Measurements from ENCODE around the gene MYCBPAP.
"Not testable (repeated sequence)": the region's sequence is repeated elsewhere in the genome, so short reads cannot be mapped to it uniquely, and the experiment has no call there.

Gene MYCBPAP

GRCh38 chr17:50472761-50473161 is 35.5 kb upstream of the MYCBPAP start:
- not testable (repeated sequence) for H3K36me3 ChIP-seq (ENCODE audit: control insufficient read depth in 1 of 2, insufficient read depth in 2 of 2, low read length in 2 of 2); H3K27me3 ChIP-seq (ENCODE audit: low read depth, low read length); H3K4me3 ChIP-seq (ENCODE audit: low read depth in 1 of 2, low read length in 2 of 2); H3K9me3 ChIP-seq (ENCODE audit: control insufficient read depth in 1 of 2, low read length in 2 of 2); H3K27ac ChIP-seq (ENCODE audit: low read length)
- peaks cover 0 to 16% of the 10 kb centered on the region in 2 donors for H3K4me1 ChIP-seq (ENCODE audit: control insufficient read depth in 1 of 2, insufficient read depth in 2 of 2, low read length in 2 of 2)

GRCh38 chr17:50473901-50474300 is 34.3 kb upstream of the MYCBPAP start:
- no peak overlapping the region for H3K27ac ChIP-seq (ENCODE audit: low read length)
- H3K27me3 ChIP-seq (ENCODE audit: low read depth, low read length): no peaks in the 10 kb centered on the region
- no peak overlapping the region for H3K4me3 ChIP-seq (ENCODE audit: low read depth in 1 of 2, low read length in 2 of 2)
- H3K36me3 ChIP-seq (ENCODE audit: control insufficient read depth in 1 of 2, insufficient read depth in 2 of 2, low read length in 2 of 2): no peaks in the 10 kb centered on the region
- no peaks in the 10 kb centered on the region for H3K9me3 ChIP-seq (ENCODE audit: control insufficient read depth in 1 of 2, low read length in 2 of 2)
- peaks cover 0 to 12% of the 10 kb centered on the region in 2 donors for H3K4me1 ChIP-seq (ENCODE audit: control insufficient read depth in 1 of 2, insufficient read depth in 2 of 2, low read length in 2 of 2)

- Histone ChIP-seq H3K27me3 (ENCODE audit: low read depth, low read length) (no peaks in the 10 kb centered on the region), H3K27ac (ENCODE audit: low read length) (no peak overlapping the region), H3K9me3 (ENCODE audit: control insufficient read depth in 1 of 2, low read length in 2 of 2) (no peaks in the 10 kb centered on the region), H3K36me3 (ENCODE audit: control insufficient read depth in 1 of 2, insufficient read depth in 2 of 2, low read length in 2 of 2) (no peaks in the 10 kb centered on the region), H3K4me3 (ENCODE audit: low read depth in 1 of 2, low read length in 2 of 2) (no peak overlapping the region), H3K4me1 (ENCODE audit: control insufficient read depth in 1 of 2, insufficient read depth in 2 of 2, low read length in 2 of 2) (peaks cover 0 to 8% of the 10 kb centered on the region in 2 donors)
Observed at GRCh38 chr17:50474523-50474922, 33.7 kb upstream of the MYCBPAP start.

- Histone ChIP-seq H3K4me1 (ENCODE audit: control insufficient read depth in 1 of 2, insufficient read depth in 2 of 2, low read length in 2 of 2) (peaks cover 0 to 16% of the 10 kb centered on the region in 2 donors), H3K36me3 (ENCODE audit: control insufficient read depth in 1 of 2, insufficient read depth in 2 of 2, low read length in 2 of 2) (peaks cover 0 to 3% of the 10 kb centered on the region in 2 donors), H3K4me3 (ENCODE audit: low read depth in 1 of 2, low read length in 2 of 2) (no peak overlapping the region), H3K27me3 (ENCODE audit: low read depth, low read length) (no peaks in the 10 kb centered on the region), H3K27ac (ENCODE audit: low read length) (no peak overlapping the region), H3K9me3 (ENCODE audit: control insufficient read depth in 1 of 2, low read length in 2 of 2) (no peaks in the 10 kb centered on the region)
Observed at GRCh38 chr17:50475362-50475761, 32.9 kb upstream of the MYCBPAP start.

- not testable (repeated sequence) for H3K4me3 ChIP-seq (ENCODE audit: low read depth in 1 of 2, low read length in 2 of 2); H3K27ac ChIP-seq (ENCODE audit: low read length); H3K27me3 ChIP-seq (ENCODE audit: low read depth, low read length); H3K36me3 ChIP-seq (ENCODE audit: control insufficient read depth in 1 of 2, insufficient read depth in 2 of 2, low read length in 2 of 2); H3K9me3 ChIP-seq (ENCODE audit: control insufficient read depth in 1 of 2, low read length in 2 of 2)
- peaks cover 0 to 18% of the 10 kb centered on the region in 2 donors for H3K4me1 ChIP-seq (ENCODE audit: control insufficient read depth in 1 of 2, insufficient read depth in 2 of 2, low read length in 2 of 2)
Observed at GRCh38 chr17:50475775-50476544, 32.3 kb upstream of the MYCBPAP start.

- no peaks in the 10 kb centered on the region for H3K27me3 ChIP-seq (ENCODE audit: low read depth, low read length)
- no peak overlapping the region for H3K4me3 ChIP-seq (ENCODE audit: low read depth in 1 of 2, low read length in 2 of 2)
- no peaks in the 10 kb centered on the region for H3K9me3 ChIP-seq (ENCODE audit: control insufficient read depth in 1 of 2, low read length in 2 of 2)
- peaks cover 0 to 4% of the 10 kb centered on the region in 2 donors for H3K36me3 ChIP-seq (ENCODE audit: control insufficient read depth in 1 of 2, insufficient read depth in 2 of 2, low read length in 2 of 2)
- no peak overlapping the region for H3K27ac ChIP-seq (ENCODE audit: low read length)
- H3K4me1 ChIP-seq (ENCODE audit: control insufficient read depth in 1 of 2, insufficient read depth in 2 of 2, low read length in 2 of 2): peaks cover 0 to 18% of the 10 kb centered on the region in 2 donors
Observed at GRCh38 chr17:50476545-50477315, 31.5 kb upstream of the MYCBPAP start.

- H3K27ac ChIP-seq (ENCODE audit: low read length): peak overlapping the region; percentile 79
- no peaks in the 10 kb centered on the region for H3K27me3 ChIP-seq (ENCODE audit: low read depth, low read length)
- H3K4me3 ChIP-seq (ENCODE audit: low read depth in 1 of 2, low read length in 2 of 2): peak overlapping the region; percentile 21 to 75
- peaks cover 0 to 4% of the 10 kb centered on the region in 2 donors for H3K36me3 ChIP-seq (ENCODE audit: control insufficient read depth in 1 of 2, insufficient read depth in 2 of 2, low read length in 2 of 2)
- no peaks in the 10 kb centered on the region for H3K9me3 ChIP-seq (ENCODE audit: control insufficient read depth in 1 of 2, low read length in 2 of 2)
- H3K4me1 ChIP-seq (ENCODE audit: control insufficient read depth in 1 of 2, insufficient read depth in 2 of 2, low read length in 2 of 2): peaks cover 0 to 24% of the 10 kb centered on the region in 2 donors
Observed at GRCh38 chr17:50477976-50478375, 30.3 kb upstream of the MYCBPAP start.

- H3K4me3 ChIP-seq (ENCODE audit: low read depth in 1 of 2, low read length in 2 of 2): peak within 1 kb of the TSS; percentile 75 to 90
- H3K27me3 ChIP-seq (ENCODE audit: low read depth, low read length): no peaks in the 10 kb centered on the region
- H3K27ac ChIP-seq (ENCODE audit: low read length): peak within 1 kb of the TSS; percentile 79
- H3K9me3 ChIP-seq (ENCODE audit: control insufficient read depth in 1 of 2, low read length in 2 of 2): no peaks in the 10 kb centered on the region
- peaks cover 4 to 6% of the 10 kb centered on the region in 2 donors for H3K36me3 ChIP-seq (ENCODE audit: control insufficient read depth in 1 of 2, insufficient read depth in 2 of 2, low read length in 2 of 2)
- peaks cover 0 to 28% of the 10 kb centered on the region in 2 donors for H3K4me1 ChIP-seq (ENCODE audit: control insufficient read depth in 1 of 2, insufficient read depth in 2 of 2, low read length in 2 of 2)
Observed at GRCh38 chr17:50478391-50479381, 29.6 kb upstream of the MYCBPAP start, which contains the start of gene RSAD1. TSS of gene RSAD1 (plus strand) at chr17:50478860. CDS start at chr17:50478885, 25 bp downstream.

- Histone ChIP-seq H3K27ac (ENCODE audit: low read length) (no peak overlapping the region), H3K4me1 (ENCODE audit: control insufficient read depth in 1 of 2, insufficient read depth in 2 of 2, low read length in 2 of 2) (peaks cover 0 to 28% of the 10 kb centered on the region in 2 donors), H3K27me3 (ENCODE audit: low read depth, low read length) (no peaks in the 10 kb centered on the region), H3K9me3 (ENCODE audit: control insufficient read depth in 1 of 2, low read length in 2 of 2) (no peaks in the 10 kb centered on the region), H3K4me3 (ENCODE audit: low read depth in 1 of 2, low read length in 2 of 2) (peak overlapping the region; percentile 75 to 90), H3K36me3 (ENCODE audit: control insufficient read depth in 1 of 2, insufficient read depth in 2 of 2, low read length in 2 of 2) (peaks cover 13 to 16% of the 10 kb centered on the region in 2 donors)
Observed at GRCh38 chr17:50479522-50480141, 28.6 kb upstream of the MYCBPAP start.

GRCh38 chr17:50480142-50480764 is 28.0 kb upstream of the MYCBPAP start:
- no peak overlapping the region for H3K27ac ChIP-seq (ENCODE audit: low read length)
- H3K27me3 ChIP-seq (ENCODE audit: low read depth, low read length): no peaks in the 10 kb centered on the region
- H3K36me3 ChIP-seq (ENCODE audit: control insufficient read depth in 1 of 2, insufficient read depth in 2 of 2, low read length in 2 of 2): peaks cover 19 to 22% of the 10 kb centered on the region in 2 donors
- H3K4me3 ChIP-seq (ENCODE audit: low read depth in 1 of 2, low read length in 2 of 2): peak overlapping the region in 1 of 2 donors; percentile 75
- peaks cover 0 to 28% of the 10 kb centered on the region in 2 donors for H3K4me1 ChIP-seq (ENCODE audit: control insufficient read depth in 1 of 2, insufficient read depth in 2 of 2, low read length in 2 of 2)
- no peaks in the 10 kb centered on the region for H3K9me3 ChIP-seq (ENCODE audit: control insufficient read depth in 1 of 2, low read length in 2 of 2)

Measured in muscle layer of duodenum (tissue), 2 donors.